SHP77 (cell line): Measurements from ENCODE around the gene MPRIP.
A peak's percentile ranks its signal among the peaks of the same experiment; 100 is the strongest.

ENCODE experiments used
- DNase-seq, 2 experiments: peaks; one replicate each; lab custom pipeline; 2025; lab: John Stamatoyannopoulos, UW

The MPRIP gene

GRCh38 chr17:17237026-17237799 lies 195.0 kb downstream of the MPRIP start, which contains the start of gene FLCN:
TSS of gene FLCN (minus strand) at chr17:17237168. CDS start at chr17:17228137, 9,031 bp downstream.
- peak; percentile 98 to 99 for DNase-seq

GRCh38 chr17:17239832-17240231 lies 197.6 kb downstream of the MPRIP start:
- no peak for DNase-seq

GRCh38 chr17:17241656-17242055 lies 199.4 kb downstream of the MPRIP start:
- no peak for DNase-seq

- DNase-seq = no peak
Measured at GRCh38 chr17:17242246-17242645, 200.0 kb downstream of the MPRIP start.
